ENCODE results near the gene GALNT17. TPM values are rescaled to one million over a fixed set of nuclear protein-coding genes. Genes with fewer than 3 reads are reported as not detected.

GALNT17 gene
- total RNA-seq, 2 experiments from 2014 or later, result not detected

DNA sequence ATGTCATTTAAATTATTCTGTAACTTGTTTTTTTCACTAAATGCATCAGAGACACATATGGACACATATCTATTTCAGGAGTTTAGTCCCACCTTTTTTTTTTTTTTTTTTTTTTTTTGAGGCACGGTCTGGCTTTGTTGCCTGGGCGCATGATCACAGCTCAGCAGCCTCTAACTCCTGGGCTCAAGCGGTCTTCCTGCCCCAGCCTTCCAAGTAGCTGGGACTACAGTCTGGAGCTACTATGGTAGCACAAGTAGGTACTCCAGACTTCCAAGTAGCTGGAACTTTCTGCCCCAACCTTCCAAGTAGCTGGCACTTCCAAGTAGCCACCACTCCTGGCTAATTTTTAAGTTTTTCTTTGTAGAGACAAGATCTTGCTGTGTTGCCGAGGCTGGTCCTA, 407.7 kb downstream of the GALNT17 start:
- no peak overlapping the region for H3K27ac Mint-ChIP-seq
- H3K36me3 Mint-ChIP-seq (ENCODE audit: low read depth), result no peaks in the 10 kb centered on the region
- ChIA-PET POLR2A (no interaction called here), CTCF (no interaction called here)
- no peaks in the 10 kb centered on the region for H3K4me1 Mint-ChIP-seq
- no peaks in the 10 kb centered on the region for H3K27me3 Mint-ChIP-seq
- DNase-seq, result no peak
- H3K4me3 Mint-ChIP-seq, result no peak overlapping the region
- H3K9me3 Mint-ChIP-seq, result peaks cover 18% of the 10 kb centered on the region

- POLR2A ChIA-PET, result no interaction called here
- Mint-ChIP-seq H3K36me3 (ENCODE audit: low read depth) (no peaks in the 10 kb centered on the region), H3K9me3 (peaks cover 10% of the 10 kb centered on the region), H3K27ac (no peak overlapping the region), H3K4me3 (no peak overlapping the region), H3K27me3 (no peaks in the 10 kb centered on the region), H3K4me1 (no peaks in the 10 kb centered on the region)
- DNase-seq, result no peak
- CTCF ChIA-PET, result no interaction called here
Observed at GRCh38 chr7:71541707-71542353, 409.9 kb downstream of the GALNT17 start.

DNA sequence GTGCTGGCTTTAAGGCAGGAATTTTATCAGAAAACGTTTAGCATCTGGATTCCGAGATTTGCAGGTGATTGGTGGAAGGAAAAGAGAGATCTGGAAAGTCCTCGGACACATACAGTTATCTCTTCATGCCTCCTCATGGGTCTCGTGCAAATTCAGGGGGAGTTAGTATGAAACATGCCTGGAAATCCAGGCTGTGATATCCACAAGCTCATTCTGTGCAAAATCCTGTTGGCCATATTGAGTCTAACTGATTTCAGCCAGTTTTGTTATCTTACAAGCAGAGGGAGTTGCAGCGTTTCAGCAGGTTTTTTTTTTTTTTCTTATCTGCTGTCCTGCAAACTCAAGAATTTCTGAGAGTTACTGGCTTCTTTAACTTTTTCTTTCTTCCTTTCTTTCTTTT, 411.5 kb downstream of the GALNT17 start:
- POLR2A ChIA-PET, result no interaction called here
- DNase-seq, result no peak
- H3K4me1 Mint-ChIP-seq, result no peaks in the 10 kb centered on the region
- CTCF ChIA-PET, result no interaction called here
- H3K4me3 Mint-ChIP-seq, result no peak overlapping the region
- no peaks in the 10 kb centered on the region for H3K36me3 Mint-ChIP-seq (ENCODE audit: low read depth)
- H3K27me3 Mint-ChIP-seq, result no peaks in the 10 kb centered on the region
- H3K27ac Mint-ChIP-seq, result no peak overlapping the region
- peaks cover 6% of the 10 kb centered on the region for H3K9me3 Mint-ChIP-seq

GRCh38 chr7:71544816-71545215, 412.9 kb downstream of the GALNT17 start:
- H3K27me3 Mint-ChIP-seq, result no peaks in the 10 kb centered on the region
- H3K4me3 Mint-ChIP-seq, result no peak overlapping the region
- no peak for DNase-seq
- CTCF ChIA-PET, result interaction anchor here (1.0 kb wide), 1 partner anchor 191 kb away, joined by 3 read pairs; no protein-coding TSS in a partner anchor
- POLR2A ChIA-PET, result no interaction called here
- H3K9me3 Mint-ChIP-seq, result peaks cover 8% of the 10 kb centered on the region
- H3K27ac Mint-ChIP-seq, result no peak overlapping the region
- H3K36me3 Mint-ChIP-seq (ENCODE audit: low read depth), result no peaks in the 10 kb centered on the region
- H3K4me1 Mint-ChIP-seq, result no peaks in the 10 kb centered on the region

GRCh38 chr7:71547426-71547825, 415.5 kb downstream of the GALNT17 start:
- Mint-ChIP-seq H3K4me1 (no peaks in the 10 kb centered on the region), H3K27ac (no peak overlapping the region), H3K4me3 (no peak overlapping the region), H3K9me3 (peaks cover 14% of the 10 kb centered on the region), H3K27me3 (no peaks in the 10 kb centered on the region), H3K36me3 (ENCODE audit: low read depth) (no peaks in the 10 kb centered on the region)
- DNase-seq, result no peak
- CTCF ChIA-PET, result no interaction called here
- POLR2A ChIA-PET, result no interaction called here

GRCh38 chr7:71548746-71549145, 416.8 kb downstream of the GALNT17 start:
- Mint-ChIP-seq H3K27ac (no peak overlapping the region), H3K9me3 (peaks cover 14% of the 10 kb centered on the region), H3K27me3 (no peaks in the 10 kb centered on the region), H3K4me3 (no peak overlapping the region), H3K36me3 (ENCODE audit: low read depth) (no peaks in the 10 kb centered on the region), H3K4me1 (no peaks in the 10 kb centered on the region)
- CTCF ChIA-PET, result no interaction called here
- POLR2A ChIA-PET, result no interaction called here
- no peak for DNase-seq

DNA sequence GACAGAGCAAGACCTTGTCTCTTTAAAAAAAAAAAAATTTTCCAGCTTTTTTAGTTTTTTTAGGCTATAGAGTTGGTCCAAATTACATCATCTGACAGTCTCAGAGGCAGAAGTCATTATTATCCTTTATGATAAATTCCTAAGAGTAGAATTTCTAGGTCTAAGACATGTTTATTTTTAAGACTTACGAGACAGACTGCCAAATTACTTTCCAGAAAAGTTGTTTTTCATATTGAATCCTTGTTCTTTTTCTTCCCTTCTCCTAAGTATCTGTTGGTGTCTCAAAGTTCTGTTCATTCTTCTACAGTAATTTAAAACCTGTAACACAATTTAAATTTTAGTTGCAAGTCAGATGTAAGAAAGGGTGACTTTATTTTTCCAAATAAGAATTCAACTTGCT, 421.4 kb downstream of the GALNT17 start:
- no peak for DNase-seq
- no peaks in the 10 kb centered on the region for H3K4me1 Mint-ChIP-seq
- ChIA-PET CTCF (no interaction called here), POLR2A (no interaction called here)
- H3K9me3 Mint-ChIP-seq, result peaks cover 16% of the 10 kb centered on the region
- no peak overlapping the region for H3K4me3 Mint-ChIP-seq
- no peak overlapping the region for H3K27ac Mint-ChIP-seq
- no peaks in the 10 kb centered on the region for H3K36me3 Mint-ChIP-seq (ENCODE audit: low read depth)
- no peaks in the 10 kb centered on the region for H3K27me3 Mint-ChIP-seq

GRCh38 chr7:71555758-71556157, 423.8 kb downstream of the GALNT17 start:
- no peaks in the 10 kb centered on the region for H3K36me3 Mint-ChIP-seq (ENCODE audit: low read depth)
- CTCF ChIA-PET, result no interaction called here
- no peak for DNase-seq
- H3K4me1 Mint-ChIP-seq, result no peaks in the 10 kb centered on the region
- no peaks in the 10 kb centered on the region for H3K27me3 Mint-ChIP-seq
- no peak overlapping the region for H3K27ac Mint-ChIP-seq
- H3K9me3 Mint-ChIP-seq, result peaks cover 17% of the 10 kb centered on the region
- H3K4me3 Mint-ChIP-seq, result no peak overlapping the region
- POLR2A ChIA-PET, result no interaction called here

DNA sequence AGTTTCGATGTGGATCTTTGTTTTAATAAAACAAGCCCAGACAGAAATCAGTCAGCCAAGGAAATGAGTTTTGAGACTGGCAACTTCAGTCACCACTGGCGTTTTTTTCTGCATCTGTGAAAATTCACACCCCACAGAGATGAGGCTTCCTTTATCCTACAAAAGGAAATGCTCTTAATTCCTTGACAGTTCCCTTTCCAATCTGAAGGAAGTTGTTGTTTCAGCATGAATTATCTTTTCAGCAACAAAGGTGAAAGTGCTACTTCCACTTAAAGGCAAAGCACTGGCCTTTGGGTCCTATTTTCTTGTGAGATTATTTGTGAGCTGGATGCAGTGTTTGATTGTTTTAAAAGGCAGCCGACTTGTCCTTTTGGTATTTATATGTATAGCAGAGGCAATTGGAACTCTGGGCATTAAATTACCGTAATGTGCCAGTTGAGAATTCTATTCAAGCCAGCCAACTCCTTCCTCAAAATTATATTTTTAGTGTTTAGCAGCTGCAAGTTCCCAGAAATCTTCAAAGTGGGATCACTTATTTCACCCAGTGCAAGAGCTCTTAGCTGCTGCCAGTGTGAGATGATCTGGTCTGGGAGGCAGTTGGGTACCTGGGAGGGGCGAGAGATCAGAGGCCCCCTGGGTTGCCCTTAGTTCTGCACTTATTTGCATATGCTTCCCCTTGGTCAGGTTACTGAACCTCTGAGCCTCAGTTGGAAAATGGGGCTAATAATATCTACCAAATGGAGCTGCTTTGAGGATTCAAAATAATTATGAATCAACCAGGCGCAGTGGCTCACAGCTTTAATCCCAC, 427.1 kb downstream of the GALNT17 start:
- H3K4me1 Mint-ChIP-seq, result no peaks in the 10 kb centered on the region
- DNase-seq, result no peak
- H3K4me3 Mint-ChIP-seq, result no peak overlapping the region
- no peaks in the 10 kb centered on the region for H3K27me3 Mint-ChIP-seq
- no peaks in the 10 kb centered on the region for H3K36me3 Mint-ChIP-seq (ENCODE audit: low read depth)
- peaks cover 19% of the 10 kb centered on the region for H3K9me3 Mint-ChIP-seq
- ChIA-PET CTCF (no interaction called here), POLR2A (no interaction called here)
- H3K27ac Mint-ChIP-seq, result no peak overlapping the region

GRCh38 chr7:71560354-71560995, 428.5 kb downstream of the GALNT17 start:
- ChIA-PET POLR2A (no interaction called here), CTCF (no interaction called here)
- Mint-ChIP-seq H3K36me3 (ENCODE audit: low read depth) (no peaks in the 10 kb centered on the region), H3K4me3 (no peak overlapping the region), H3K4me1 (no peaks in the 10 kb centered on the region), H3K27me3 (no peaks in the 10 kb centered on the region), H3K27ac (no peak overlapping the region), H3K9me3 (peaks cover 13% of the 10 kb centered on the region)
- no peak for DNase-seq

DNA sequence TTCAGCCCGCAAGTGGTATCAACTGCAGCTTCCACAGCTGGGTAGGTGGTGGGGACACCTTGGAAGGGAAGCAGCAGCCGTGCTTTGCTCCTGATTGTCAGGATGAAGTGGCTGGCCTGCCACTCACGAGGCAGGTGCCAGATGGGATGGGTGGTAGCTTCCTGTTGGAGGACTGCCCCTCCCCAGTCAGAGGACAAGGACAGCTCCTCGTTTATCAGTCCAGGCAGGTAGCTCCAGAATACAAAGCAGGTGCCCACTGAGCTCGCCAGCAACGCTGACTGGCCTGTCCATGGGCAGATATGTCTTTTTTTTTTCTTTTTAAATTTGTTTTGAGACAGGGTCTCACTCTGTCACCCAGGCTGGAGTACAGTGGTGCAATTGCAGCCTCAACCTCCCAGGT, 431.3 kb downstream of the GALNT17 start:
- Mint-ChIP-seq H3K27me3 (no peaks in the 10 kb centered on the region), H3K36me3 (ENCODE audit: low read depth) (no peaks in the 10 kb centered on the region), H3K27ac (no peak overlapping the region), H3K4me1 (no peaks in the 10 kb centered on the region), H3K9me3 (peaks cover 19% of the 10 kb centered on the region), H3K4me3 (no peak overlapping the region)
- CTCF ChIA-PET, result no interaction called here
- no peak for DNase-seq
- POLR2A ChIA-PET, result no interaction called here

DNA sequence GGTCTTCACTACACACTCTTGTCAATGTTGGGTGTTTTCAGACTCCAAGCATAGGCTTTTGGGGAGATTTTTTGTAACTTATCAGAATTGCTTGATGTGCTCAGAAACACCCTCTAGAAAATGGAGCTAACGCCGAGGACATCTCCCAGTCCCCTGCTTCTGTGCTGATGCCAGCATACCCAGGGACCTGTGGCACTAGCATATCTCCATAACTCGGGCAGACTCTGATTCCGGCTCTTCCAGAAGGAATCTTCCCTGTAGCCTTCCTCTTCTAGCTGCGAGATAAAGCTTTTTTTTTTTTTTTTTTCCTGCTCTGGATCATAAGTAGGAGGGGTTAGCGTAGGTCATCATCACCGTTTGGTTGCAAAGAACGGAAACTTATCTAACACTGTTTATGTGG, 434.4 kb downstream of the GALNT17 start:
- peaks cover 21% of the 10 kb centered on the region for H3K9me3 Mint-ChIP-seq
- ChIA-PET CTCF (no interaction called here), POLR2A (no interaction called here)
- no peak overlapping the region for H3K4me3 Mint-ChIP-seq
- no peaks in the 10 kb centered on the region for H3K36me3 Mint-ChIP-seq (ENCODE audit: low read depth)
- no peaks in the 10 kb centered on the region for H3K4me1 Mint-ChIP-seq
- DNase-seq, result no peak
- no peak overlapping the region for H3K27ac Mint-ChIP-seq
- H3K27me3 Mint-ChIP-seq, result no peaks in the 10 kb centered on the region

GRCh38 chr7:71566991-71567390, 435.0 kb downstream of the GALNT17 start:
- CTCF ChIA-PET, result no interaction called here
- no peak for DNase-seq

More at GRCh38 chr7:71566991-71567390, 435.0 kb downstream of the GALNT17 start:
- Mint-ChIP-seq H3K9me3 (peaks cover 19% of the 10 kb centered on the region), H3K27me3 (no peaks in the 10 kb centered on the region), H3K4me3 (no peak overlapping the region), H3K27ac (no peak overlapping the region), H3K36me3 (ENCODE audit: low read depth) (no peaks in the 10 kb centered on the region), H3K4me1 (no peaks in the 10 kb centered on the region)
- POLR2A ChIA-PET, result no interaction called here

All from activated CD4-positive, alpha-beta memory T cell treated with anti-CD3 and anti-CD28 coated beads, Interleukin-2, amount 10 ng/mL, durations not matched to agents 7 days and 5 days (primary cell).